K562 (cell line): Measurements from ENCODE around the gene HPD. TPM values are rescaled to one million over a fixed set of nuclear protein-coding genes. Genes with fewer than 3 reads are reported as not detected.
A peak's percentile ranks its signal among the peaks of the same experiment; 100 is the strongest.

Experiments used
- ARID1B ChIP-seq: fragments of 450-650 bp; IDR thresholded peaks from 2 replicates; pipeline ENCODE4 v1.6.1; 2016; ENCODE audit warnings: antibody characterized with exemption, mild to moderate bottlenecking, inconsistent platforms
- ATF1 ChIP-seq, 2 experiments: fragments of 450-650 bp in 1 of 2; IDR thresholded peaks; 2 replicates each; pipeline ENCODE4 v1.6.1; 2016; ENCODE audit warnings: missing compliant biosample characterization in 1 of 2, missing genetic modification characterization in 1 of 2
- DIDO1 ChIP-seq: fragments of 450-650 bp; IDR thresholded peaks from 2 replicates; pipeline ENCODE4 v1.6.1; 2016; ENCODE audit warnings: low read depth, missing biosample characterization, missing genetic modification characterization
- ELF4 ChIP-seq: fragments of 450-650 bp; formaldehyde crosslinking; IDR thresholded peaks from 2 replicates; pipeline ENCODE4 v1.4.0; 2022; ENCODE audit warnings: missing genetic modification characterization
- HDAC2 ChIP-seq: fragments of 450-650 bp; IDR thresholded peaks from 2 replicates; pipeline ENCODE4 v1.6.1; 2016; ENCODE audit warnings: mild to moderate bottlenecking
- JUN ChIP-seq, 2 experiments: sonication (generic) in 1 of 2; formaldehyde crosslinking in 1 of 2; IDR thresholded peaks; 2 replicates each; pipeline versions ENCODE4 v1.6.1 to v1.8.0; 2012 to 2022; ENCODE audit warnings: borderline replicate concordance in 2 of 2, mild to moderate bottlenecking in 2 of 2, improper control_type of control experiment in 1 of 2, low read depth in 1 of 2, low read length in 1 of 2, missing genetic modification reagents in 1 of 2
- JUND ChIP-seq, 2 experiments: IDR thresholded peaks; 2 replicates in 1 of 2; 3 replicates in 1 of 2; pipeline ENCODE4 v1.6.1; 2011; ENCODE audit warnings: borderline replicate concordance in 2 of 2, low read depth in 2 of 2, low read length in 2 of 2, improper control_type of control experiment in 1 of 2, missing biosample characterization in 1 of 2, missing genetic modification characterization in 1 of 2, missing genetic modification reagents in 1 of 2
- KAT7 ChIP-seq: sonication (generic); formaldehyde crosslinking; IDR thresholded peaks from 2 replicates; pipeline ENCODE4 v1.8.0; 2022; ENCODE audit warnings: missing genetic modification reagents, mild to moderate bottlenecking, borderline replicate concordance
- KAT8 ChIP-seq: fragments of 450-650 bp; IDR thresholded peaks from 2 replicates; pipeline ENCODE4 v1.6.1; 2016; ENCODE audit warnings: low read depth, mild to moderate bottlenecking
- MCM3 ChIP-seq: fragments of 450-650 bp; IDR thresholded peaks from 2 replicates; pipeline ENCODE4 v1.6.1; 2016
- MCM7 ChIP-seq, 2 experiments: fragments of 450-650 bp; IDR thresholded peaks; 2 replicates each; pipeline ENCODE4 v1.6.1; 2016 to 2018
- MEIS2 ChIP-seq: fragments of 450-650 bp; IDR thresholded peaks from 2 replicates; pipeline ENCODE4 v1.6.1; 2014; ENCODE audit warnings: mild to moderate bottlenecking; ENCODE audit not compliant: partially characterized antibody
- MTA2 ChIP-seq: fragments of 450-650 bp; IDR thresholded peaks from 2 replicates; pipeline ENCODE4 v1.6.1; 2016; ENCODE audit warnings: low read depth
- POLR3A ChIP-seq: IDR thresholded peaks from 2 replicates; pipeline ENCODE4 v1.6.1; 2011; ENCODE audit warnings: borderline replicate concordance, mild to moderate bottlenecking, moderate library complexity; ENCODE audit not compliant: insufficient read length, insufficient read depth; ENCODE audit errors: extremely low read depth
- RAD51 ChIP-seq: fragments of 450-650 bp; IDR thresholded peaks from 2 replicates; pipeline ENCODE4 v1.7.1; 2016; ENCODE audit warnings: low read depth, mild to moderate bottlenecking, borderline replicate concordance
- SIN3B ChIP-seq: fragments of 450-650 bp; IDR thresholded peaks from 2 replicates; pipeline ENCODE4 v1.6.1; 2017; ENCODE audit warnings: low read depth, mild to moderate bottlenecking, moderate library complexity
- TCF7 ChIP-seq: sonication (generic); IDR thresholded peaks from 2 replicates; pipeline ENCODE4 v1.6.1; 2016; ENCODE audit warnings: antibody characterized with exemption, borderline replicate concordance
- THRA ChIP-seq: fragments of 450-650 bp; IDR thresholded peaks from 2 replicates; pipeline ENCODE4 v1.6.1; 2017; ENCODE audit warnings: mild to moderate bottlenecking, moderate library complexity
- UBTF ChIP-seq, 2 experiments: IDR thresholded peaks; 2 replicates each; pipeline ENCODE4 v1.6.1; 2012; ENCODE audit warnings: improper control_type of control experiment in 2 of 2, low read depth in 2 of 2, low read length in 2 of 2, borderline replicate concordance in 1 of 2
- VEZF1 ChIP-seq: fragments of 200-800 bp; sonication (Bioruptor generic); IDR thresholded peaks from 2 replicates; pipeline ENCODE4 v1.6.1; 2017; ENCODE audit warnings: missing genetic modification characterization, missing compliant biosample characterization
- ZBTB7A ChIP-seq: IDR thresholded peaks from 2 replicates; pipeline ENCODE4 v1.6.1; 2011; ENCODE audit warnings: low read depth, mild to moderate bottlenecking, low read length, moderate library complexity, borderline replicate concordance; ENCODE audit not compliant: control insufficient read depth
- ZNF311 ChIP-seq: fragments of 250-450 bp; sonication (Bioruptor Pico); IDR thresholded peaks from 2 replicates; pipeline ENCODE4 v1.4.0; 2020; ENCODE audit warnings: mild to moderate bottlenecking, moderate library complexity
- polyA plus RNA-seq, 8 experiments: library from polyadenylated mRNA; depleted of rRNA in 4 of 8; stranded (reverse) in 5 of 8; unstranded in 3 of 8; fragments of >200 nt; fragmentation: Nextera tagmentation in 2 of 8; fragmentation: Illumina TruSeq in 1 of 8; extraction: Ambion mirVana in 2 of 8; extraction: Trizol in 1 of 8; gene quantifications; 2 replicates each; pipeline versions ENCODE4 v1.2.1 to v1.2.3, GENCODE V29; 2011 to 2014; ENCODE audit warnings: inconsistent platforms in 1 of 8, missing spikeins in 1 of 8
- total RNA-seq, 7 experiments: library from RNA; depleted of rRNA in 6 of 7; stranded (reverse); fragments of >200 nt in 6 of 7; fragmentation: Illumina TruSeq in 2 of 7; extraction: Trizol in 2 of 7; gene quantifications; 2 replicates each; pipeline versions ENCODE4 v1.2.1 to v1.2.3, GENCODE V29; 2011 to 2021; ENCODE audit warnings: low replicate concordance in 1 of 7

Gene HPD
- total and polyA plus RNA-seq, 9 of the 15 experiments (the other 6 are each of a cell fraction or from before 2014, with no cell fraction given), result 0.06 to 0.29 (median 0.07) TPM; not detected in 4

GRCh38 chr12:121800694-121801594 lies 57.7 kb downstream of the HPD start (continued):
- TF ChIP-seq UBTF (IDR thresholded peaks at IDR 0.05; ENCODE audit: borderline replicate concordance in 1 of 2, low read depth in 2 of 2, low read length in 2 of 2), result peak; percentile 91 to 93
- peak; percentile 76; the same call in 1 of the 2 replicates for TF ChIP-seq ZBTB7A
- no peak for TF ChIP-seq KAT8
- TF ChIP-seq JUND (IDR thresholded peaks at IDR 0.05; ENCODE audit: borderline replicate concordance, low read depth, low read length), result peak; percentile 46; the same call in 1 of the 2 replicates
- TF ChIP-seq JUND (tag; IDR thresholded peaks at IDR 0.05; ENCODE audit: borderline replicate concordance, low read depth, low read length), result peak; percentile 31; the same call in 1 of the 3 replicates
- TF ChIP-seq TCF7, result no peak
- TF ChIP-seq ATF1 (CRISPR knock-in tag; IDR thresholded peaks at IDR 0.05), result no peak
- no peak; the same call in 1 of the 2 replicates for TF ChIP-seq ATF1 (tag; IDR thresholded peaks at IDR 0.05)
- no peak for TF ChIP-seq POLR3A
- 0 out of 2 replicates have a peak, but pooled peaks have one; percentile 69 for TF ChIP-seq KAT7 (CRISPR knock-in tag)
- TF ChIP-seq ZNF311 (CRISPR knock-in tag), result peak; percentile 74
- TF ChIP-seq THRA, result no peak
- no peak for TF ChIP-seq HDAC2
- TF ChIP-seq ARID1B, result no peak; the same call in none of the 2 replicates
- TF ChIP-seq MEIS2, result no peak
- no peak for TF ChIP-seq RAD51
- TF ChIP-seq JUN (IDR thresholded peaks at IDR 0.05; ENCODE audit: borderline replicate concordance, low read depth, low read length), result no peak
- no peak for TF ChIP-seq JUN (CRISPR knock-in tag; IDR thresholded peaks at IDR 0.05; ENCODE audit: borderline replicate concordance)
- no peak for TF ChIP-seq MCM7 (IDR thresholded peaks at IDR 0.05)
- TF ChIP-seq MCM3, result no peak
- 0 out of 2 replicates have a peak, but pooled peaks have one; percentile 2 for TF ChIP-seq SIN3B
- no peak for TF ChIP-seq DIDO1
- TF ChIP-seq VEZF1 (CRISPR knock-in tag), result no peak
- no peak for TF ChIP-seq ELF4 (CRISPR knock-in tag)
- no peak for TF ChIP-seq MTA2
